Activated CD4-positive, alpha-beta memory T cell treated with anti-CD3 and anti-CD28 coated beads, Interleukin-2, amount 10 ng/mL, durations not matched to agents 7 days and 5 days (primary cell): ENCODE results near the gene NLGN4X. TPM values are rescaled to one million over a fixed set of nuclear protein-coding genes. Genes with fewer than 3 reads are reported as not detected.
"Not testable (repeated sequence)": the region's sequence is repeated elsewhere in the genome, so short reads cannot be mapped to it uniquely, and the experiment has no call there.

Experiments
- CTCF ChIA-PET: fragments of 350-600 bp; sonication (Branson Sonifier 250); formaldehyde crosslinking; loops from one replicate; lab custom pipeline; 2021; ENCODE audit warnings: antibody characterized with exemption, inconsistent platforms; lab: Charles Lee
- POLR2A ChIA-PET: fragments of 350-600 bp; sonication (Branson Sonifier 250); formaldehyde crosslinking; loops from one replicate; lab custom pipeline; 2021; ENCODE audit warnings: antibody characterized with exemption; lab: Charles Lee
- DNase-seq: peaks from one replicate; pipeline ENCODE4 v3.0.0-alpha.2; 2020
- H3K27ac Mint-ChIP-seq: one replicate; pipeline ENCODE4 v1.8.0; 2021; ENCODE audit warnings: mild to moderate bottlenecking, mixed read lengths
- H3K27me3 Mint-ChIP-seq: one replicate; pipeline ENCODE4 v1.8.0; 2021; ENCODE audit warnings: mixed read lengths
- H3K36me3 Mint-ChIP-seq: one replicate; pipeline ENCODE4 v1.8.0; 2021; ENCODE audit warnings: low read depth, mixed read lengths
- H3K4me1 Mint-ChIP-seq: one replicate; pipeline ENCODE4 v1.8.0; 2021; ENCODE audit warnings: mixed read lengths
- H3K4me3 Mint-ChIP-seq: one replicate; pipeline ENCODE4 v1.8.0; 2021; ENCODE audit warnings: mild to moderate bottlenecking, mixed read lengths
- H3K9me3 Mint-ChIP-seq: one replicate; pipeline ENCODE4 v1.8.0; 2021; ENCODE audit warnings: mixed read lengths
- total RNA-seq, 2 experiments: library from RNA; stranded (reverse); gene quantifications; one replicate each; pipeline ENCODE4 v1.2.3, GENCODE V29; 2021

The NLGN4X gene
- total RNA-seq, 2 experiments from 2014 or later = not detected

DNA sequence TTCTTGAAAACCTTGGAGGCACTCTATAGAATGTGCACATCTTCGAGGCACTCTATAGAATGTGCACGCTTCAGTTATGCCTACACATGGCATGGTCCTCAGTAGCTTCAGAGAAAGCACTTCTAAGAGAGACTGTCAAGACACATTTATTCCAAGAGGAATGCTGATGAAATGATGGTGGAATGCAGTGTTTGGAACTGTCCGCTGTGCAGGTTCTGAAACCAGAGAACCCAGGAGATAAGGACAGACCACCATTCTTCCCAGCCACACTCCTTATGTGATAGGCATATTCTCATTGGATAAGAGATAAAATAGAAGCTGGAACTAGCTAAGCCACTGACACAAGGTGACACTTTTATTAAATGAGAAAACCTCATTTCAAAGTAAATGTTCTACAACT, 263.3 kb downstream of the NLGN4X start:
- H3K9me3 Mint-ChIP-seq = no peaks in the 10 kb centered on the region
- H3K4me1 Mint-ChIP-seq = no peaks in the 10 kb centered on the region
- H3K27me3 Mint-ChIP-seq = no peaks in the 10 kb centered on the region
- H3K36me3 Mint-ChIP-seq = no peaks in the 10 kb centered on the region
- ChIA-PET POLR2A (no interaction called here), CTCF (no interaction called here)
- H3K27ac Mint-ChIP-seq = no peak overlapping the region
- DNase-seq = no peak
- no peak overlapping the region for H3K4me3 Mint-ChIP-seq

DNA sequence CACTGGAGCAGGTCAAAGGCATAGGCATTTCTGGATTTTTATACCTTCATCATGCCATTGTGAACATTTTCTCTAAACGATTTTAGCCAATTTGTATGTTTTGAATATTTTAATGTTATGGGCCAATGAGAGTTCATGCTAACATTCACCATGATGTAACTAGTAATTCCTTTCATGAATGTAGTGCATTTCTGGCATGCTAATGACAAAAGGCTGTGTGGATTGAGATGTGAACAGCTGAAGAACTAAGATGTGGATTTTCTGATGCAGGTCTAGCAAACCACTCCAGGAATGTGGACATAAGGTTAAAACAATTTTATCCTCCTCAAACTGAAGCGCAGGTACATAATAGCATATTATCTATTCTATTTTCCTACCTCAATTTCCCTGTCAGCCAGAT, 269.4 kb downstream of the NLGN4X start:
- H3K4me1 Mint-ChIP-seq = no peaks in the 10 kb centered on the region
- H3K4me3 Mint-ChIP-seq = no peak overlapping the region
- no peaks in the 10 kb centered on the region for H3K9me3 Mint-ChIP-seq
- no peaks in the 10 kb centered on the region for H3K36me3 Mint-ChIP-seq
- ChIA-PET CTCF (no interaction called here), POLR2A (no interaction called here)
- DNase-seq = no peak
- no peaks in the 10 kb centered on the region for H3K27me3 Mint-ChIP-seq
- H3K27ac Mint-ChIP-seq = no peak overlapping the region

DNA sequence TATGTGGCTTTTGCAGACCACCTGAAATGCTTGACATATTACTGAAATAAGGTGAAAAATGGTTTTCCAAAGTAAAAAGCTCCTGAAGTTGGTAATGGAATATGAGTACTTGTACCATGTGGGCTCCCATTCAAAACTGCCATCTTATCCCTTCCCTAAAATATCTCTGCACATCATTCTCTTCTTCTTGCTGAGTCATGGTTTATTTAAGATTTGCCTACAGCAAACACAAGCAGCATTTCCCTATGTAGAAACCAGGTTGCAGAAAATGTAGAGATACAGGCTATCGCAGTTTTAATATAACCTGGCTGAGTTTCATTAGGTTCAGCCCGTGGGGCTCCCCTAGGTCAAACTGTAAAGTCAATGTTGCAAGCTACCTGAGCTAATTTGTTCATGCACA, 270.1 kb downstream of the NLGN4X start:
- no peak for DNase-seq
- Mint-ChIP-seq H3K4me3 (no peak overlapping the region), H3K36me3 (no peaks in the 10 kb centered on the region), H3K27ac (no peak overlapping the region), H3K27me3 (no peaks in the 10 kb centered on the region), H3K9me3 (no peaks in the 10 kb centered on the region), H3K4me1 (no peaks in the 10 kb centered on the region)
- CTCF ChIA-PET = no interaction called here
- POLR2A ChIA-PET = no interaction called here

DNA sequence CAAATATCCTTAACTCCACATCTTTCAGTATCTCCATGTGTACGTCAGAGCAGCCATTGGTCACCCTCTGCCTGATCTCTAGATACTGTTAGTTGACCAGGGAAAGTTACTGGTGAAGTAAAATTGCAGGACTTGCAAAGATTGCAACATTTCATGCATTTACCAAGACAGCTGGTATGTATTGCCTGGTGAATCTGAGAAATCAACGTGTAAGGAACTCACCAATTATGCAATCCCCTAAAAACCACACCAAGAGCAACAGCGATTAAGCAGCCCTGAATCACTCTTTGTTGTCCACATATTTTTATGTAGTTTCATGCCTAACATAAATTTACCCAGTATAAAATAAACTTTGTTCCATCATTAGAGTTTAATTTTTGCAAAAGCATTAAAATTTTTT, 271.2 kb downstream of the NLGN4X start:
- no peak overlapping the region for H3K27ac Mint-ChIP-seq
- no peak for DNase-seq
- ChIA-PET POLR2A (no interaction called here), CTCF (no interaction called here)
- no peak overlapping the region for H3K4me3 Mint-ChIP-seq
- no peaks in the 10 kb centered on the region for H3K9me3 Mint-ChIP-seq
- H3K27me3 Mint-ChIP-seq = no peaks in the 10 kb centered on the region
- H3K36me3 Mint-ChIP-seq = no peaks in the 10 kb centered on the region
- H3K4me1 Mint-ChIP-seq = no peaks in the 10 kb centered on the region

DNA sequence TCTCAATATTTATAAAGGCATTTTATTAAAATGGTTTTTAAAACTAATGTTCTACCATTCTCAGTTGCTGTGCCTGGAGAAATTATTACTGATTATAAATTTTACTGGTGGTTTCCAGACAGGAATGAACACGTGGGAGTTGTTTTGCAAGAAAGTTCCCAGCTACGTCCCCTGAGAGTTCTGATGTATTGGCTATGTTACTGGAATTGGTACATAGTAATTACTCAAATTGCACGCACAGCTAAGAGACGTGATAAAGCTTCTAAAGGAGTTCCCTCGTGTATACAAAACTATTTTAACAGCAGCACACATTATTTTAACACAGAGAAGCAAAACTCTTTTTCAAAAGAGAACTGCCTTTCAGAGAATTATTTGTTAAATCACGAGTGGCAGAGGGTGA, 292.2 kb downstream of the NLGN4X start:
- no peaks in the 10 kb centered on the region for H3K36me3 Mint-ChIP-seq
- POLR2A ChIA-PET = no interaction called here
- H3K4me1 Mint-ChIP-seq = no peaks in the 10 kb centered on the region
- no peaks in the 10 kb centered on the region for H3K9me3 Mint-ChIP-seq
- no peak overlapping the region for H3K27ac Mint-ChIP-seq
- H3K4me3 Mint-ChIP-seq = no peak overlapping the region
- DNase-seq = no peak
- CTCF ChIA-PET = no interaction called here
- H3K27me3 Mint-ChIP-seq = no peaks in the 10 kb centered on the region

DNA sequence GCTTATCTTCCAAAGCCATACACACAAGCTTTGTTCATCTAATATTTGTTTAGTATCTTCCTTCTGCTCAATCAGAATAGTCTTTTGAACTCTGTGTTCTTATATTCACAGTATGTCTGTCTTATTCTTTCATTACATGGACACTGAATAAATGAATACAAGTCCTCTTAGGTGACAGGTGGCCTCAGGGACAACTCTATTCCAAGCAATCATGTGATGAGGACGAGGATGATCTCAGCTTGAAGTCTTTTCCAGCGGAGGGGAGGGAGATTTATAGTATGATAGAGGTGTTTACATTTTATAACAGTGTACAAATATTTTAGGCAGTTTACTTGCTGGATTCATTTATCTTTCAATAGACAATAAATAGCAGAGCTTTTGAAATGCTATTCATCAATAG, 300.4 kb downstream of the NLGN4X start:
- Mint-ChIP-seq H3K9me3 (no peaks in the 10 kb centered on the region), H3K4me3 (no peak overlapping the region), H3K36me3 (no peaks in the 10 kb centered on the region), H3K27me3 (no peaks in the 10 kb centered on the region), H3K27ac (no peak overlapping the region), H3K4me1 (no peaks in the 10 kb centered on the region)
- ChIA-PET POLR2A (no interaction called here), CTCF (no interaction called here)
- DNase-seq = no peak

DNA sequence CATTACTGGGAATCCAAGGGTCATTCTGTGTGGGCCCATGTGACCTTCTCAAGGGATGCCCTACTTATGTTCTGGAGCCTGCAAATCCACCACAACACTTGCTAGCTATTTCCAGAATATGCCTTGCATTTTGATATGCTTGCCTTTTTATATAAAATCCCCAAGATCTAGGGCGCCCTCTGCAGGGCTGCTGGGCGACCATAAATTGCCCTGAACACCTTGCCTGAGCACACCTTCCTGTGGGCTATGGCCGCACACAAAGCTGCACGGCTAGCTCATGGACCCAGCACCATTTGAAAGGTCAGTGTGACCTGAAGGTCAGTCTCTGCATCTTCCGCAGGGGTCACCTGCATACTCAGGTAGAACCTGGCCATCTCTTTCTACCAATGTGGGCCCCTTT, 311.7 kb downstream of the NLGN4X start:
- no peak overlapping the region for H3K27ac Mint-ChIP-seq
- DNase-seq = no peak
- H3K4me3 Mint-ChIP-seq = no peak overlapping the region
- no peaks in the 10 kb centered on the region for H3K4me1 Mint-ChIP-seq
- H3K36me3 Mint-ChIP-seq = no peaks in the 10 kb centered on the region
- ChIA-PET POLR2A (no interaction called here), CTCF (no interaction called here)
- H3K9me3 Mint-ChIP-seq = no peaks in the 10 kb centered on the region
- H3K27me3 Mint-ChIP-seq = no peaks in the 10 kb centered on the region

DNA sequence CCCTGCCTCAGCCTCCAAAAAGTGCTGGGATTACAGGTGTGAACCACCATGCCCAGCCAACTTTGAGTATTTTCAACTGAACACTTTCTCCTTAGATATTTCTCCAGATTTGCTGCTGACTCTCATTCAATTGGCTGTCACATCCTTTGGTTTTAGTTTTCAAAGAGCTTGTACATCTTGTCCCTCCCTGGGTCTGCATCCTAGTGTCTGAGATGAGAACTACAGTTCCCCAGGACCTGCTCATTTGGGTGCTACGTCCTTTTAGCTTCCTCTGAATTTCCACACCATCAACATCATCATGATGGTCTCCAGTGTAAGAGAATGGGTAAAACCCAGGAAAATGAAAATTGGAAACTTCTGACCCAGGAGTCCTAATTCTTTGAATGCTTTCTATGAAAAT, 312.9 kb downstream of the NLGN4X start:
- POLR2A ChIA-PET = no interaction called here
- no peaks in the 10 kb centered on the region for H3K36me3 Mint-ChIP-seq
- CTCF ChIA-PET = interaction anchor here (0.6 kb wide), 1 partner anchor 227 kb away, joined by 5 read pairs; no protein-coding TSS in a partner anchor
- DNase-seq = no peak
- no peak overlapping the region for H3K4me3 Mint-ChIP-seq
- no peak overlapping the region for H3K27ac Mint-ChIP-seq
- no peaks in the 10 kb centered on the region for H3K4me1 Mint-ChIP-seq
- H3K27me3 Mint-ChIP-seq = no peaks in the 10 kb centered on the region
- no peaks in the 10 kb centered on the region for H3K9me3 Mint-ChIP-seq

DNA sequence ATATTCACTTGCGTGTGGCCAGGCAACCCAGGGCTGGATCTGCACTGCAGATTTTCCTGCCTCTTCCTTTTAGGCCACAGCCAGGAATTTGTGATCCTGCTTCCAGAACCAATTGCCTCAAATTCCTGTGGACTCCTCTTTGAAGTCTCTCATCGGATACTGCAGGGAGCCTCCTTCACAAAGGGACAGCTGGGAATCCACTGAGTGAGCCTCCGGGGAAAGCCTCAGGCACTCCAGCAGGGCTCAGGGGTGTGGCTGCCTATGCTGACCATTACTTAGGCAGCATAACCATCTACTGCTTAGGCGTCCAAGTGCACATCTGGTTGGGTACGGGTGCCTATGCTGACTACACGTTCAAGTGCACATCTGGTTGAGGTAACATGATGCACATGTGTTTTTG, 321.5 kb downstream of the NLGN4X start:
- ChIA-PET CTCF (no interaction called here), POLR2A (no interaction called here)
- Mint-ChIP-seq H3K4me1 (no peaks in the 10 kb centered on the region), H3K27me3 (no peaks in the 10 kb centered on the region), H3K36me3 (no peaks in the 10 kb centered on the region), H3K9me3 (no peaks in the 10 kb centered on the region), H3K27ac (no peak overlapping the region), H3K4me3 (no peak overlapping the region)
- no peak for DNase-seq

DNA sequence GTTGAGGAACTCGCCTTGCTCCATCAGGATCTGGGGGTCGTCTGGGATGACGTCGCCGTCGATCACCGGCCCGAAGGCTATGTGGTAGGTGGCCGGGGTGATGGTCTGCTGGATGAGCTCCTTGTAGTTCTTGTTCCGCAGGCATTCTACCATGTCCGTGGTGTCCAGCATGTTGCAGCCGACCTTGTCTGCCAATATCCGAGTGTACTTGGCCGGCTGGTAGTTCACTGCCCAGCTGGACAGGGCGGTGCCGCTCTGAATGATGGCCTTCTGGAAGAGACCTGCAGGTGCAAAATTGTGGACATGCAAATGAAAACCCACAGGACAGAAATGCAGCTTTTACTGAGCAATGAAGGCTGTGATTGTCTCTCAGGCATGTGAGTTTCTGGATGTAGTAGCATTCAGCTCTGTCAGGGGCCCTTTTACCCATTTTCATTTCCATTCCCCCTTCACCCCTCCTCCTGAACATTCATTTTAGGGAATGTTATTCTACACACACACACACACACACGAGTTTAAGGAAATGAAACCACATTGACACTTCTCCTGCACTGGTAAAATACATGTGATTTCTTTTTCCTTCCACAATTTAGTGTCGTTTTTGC, 325.0 kb downstream of the NLGN4X start:
- CTCF ChIA-PET, H3K4me3 Mint-ChIP-seq, H3K9me3 Mint-ChIP-seq, H3K27me3 Mint-ChIP-seq, H3K36me3 Mint-ChIP-seq, H3K4me1 Mint-ChIP-seq, POLR2A ChIA-PET, DNase-seq, H3K27ac Mint-ChIP-seq: not testable (repeated sequence)

DNA sequence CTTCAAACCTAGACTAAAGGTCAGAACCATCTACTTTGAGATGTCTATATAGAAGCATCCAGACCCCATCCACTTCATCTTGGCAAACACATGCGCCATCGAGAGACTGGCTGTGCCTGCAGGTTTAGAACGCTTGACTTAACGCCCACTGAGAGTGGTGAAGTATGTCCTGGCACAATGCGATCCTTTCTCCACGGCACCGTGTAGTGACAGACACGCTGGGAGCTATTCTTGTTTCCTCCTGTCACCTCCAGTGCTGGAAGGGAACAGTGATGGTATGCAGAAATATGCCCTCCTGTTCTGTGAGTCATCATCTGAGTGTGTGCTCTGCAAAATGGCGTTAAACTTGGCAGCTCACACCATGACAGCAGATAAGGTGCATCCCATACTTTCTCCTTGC, 330.2 kb downstream of the NLGN4X start:
- H3K36me3 Mint-ChIP-seq = no peaks in the 10 kb centered on the region
- ChIA-PET CTCF (no interaction called here), POLR2A (no interaction called here)
- DNase-seq = no peak
- H3K4me1 Mint-ChIP-seq = no peaks in the 10 kb centered on the region
- H3K27ac Mint-ChIP-seq = no peak overlapping the region
- H3K9me3 Mint-ChIP-seq = no peaks in the 10 kb centered on the region
- no peaks in the 10 kb centered on the region for H3K27me3 Mint-ChIP-seq
- no peak overlapping the region for H3K4me3 Mint-ChIP-seq

DNA sequence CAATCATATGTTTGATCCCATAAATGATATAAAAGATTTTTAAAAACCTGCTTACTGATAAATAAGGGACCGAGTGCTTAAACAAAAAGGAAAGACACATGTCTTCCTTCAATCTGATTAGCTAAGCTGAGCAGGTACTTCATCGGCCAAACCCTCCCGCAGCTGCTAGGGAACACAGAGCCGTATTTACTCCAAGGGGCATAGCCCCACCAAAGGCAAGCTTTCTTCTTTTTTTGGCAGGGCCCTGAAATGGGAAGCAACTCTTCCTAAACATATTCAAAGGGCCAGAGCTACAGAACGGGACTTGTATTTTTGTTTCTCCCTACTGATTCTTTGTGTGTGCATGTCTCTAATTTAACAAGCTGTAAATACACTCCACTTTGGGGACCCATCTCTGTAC, 337.3 kb downstream of the NLGN4X start:
- CTCF ChIA-PET = no interaction called here
- no peaks in the 10 kb centered on the region for H3K4me1 Mint-ChIP-seq

DNA sequence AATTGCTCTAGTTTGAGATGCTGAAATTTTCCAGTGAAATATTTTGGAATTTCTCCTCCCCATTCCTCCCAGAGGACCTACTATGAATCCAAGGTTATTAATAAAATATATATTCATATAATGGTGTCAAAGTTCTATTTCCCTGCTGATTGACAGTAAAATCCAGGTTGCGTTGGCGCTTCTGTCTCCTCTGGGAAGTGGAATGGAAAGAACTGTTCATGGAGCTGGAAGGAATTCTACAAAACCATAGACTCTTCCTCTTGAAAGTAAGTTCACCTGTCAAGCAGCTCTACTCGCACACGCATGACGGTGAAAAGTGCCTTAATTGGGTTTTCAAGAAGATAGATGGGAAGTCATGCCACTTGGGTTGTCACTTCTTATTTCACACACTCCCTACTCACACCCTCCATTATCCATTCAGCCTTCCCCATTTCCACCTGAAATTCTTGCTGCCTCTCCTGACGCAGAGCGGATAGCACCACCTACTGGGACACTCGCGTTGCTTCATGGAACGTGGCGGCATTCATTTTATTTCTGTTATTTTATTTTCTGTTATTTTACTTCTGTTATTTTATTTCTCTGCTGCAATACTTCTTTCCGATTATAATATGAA, 351.6 kb downstream of the NLGN4X start:
- ChIA-PET CTCF (no interaction called here), POLR2A (no interaction called here)
- Mint-ChIP-seq H3K27me3 (no peaks in the 10 kb centered on the region), H3K4me3 (no peak overlapping the region), H3K36me3 (no peaks in the 10 kb centered on the region), H3K4me1 (no peaks in the 10 kb centered on the region), H3K9me3 (no peaks in the 10 kb centered on the region), H3K27ac (no peak overlapping the region)
- no peak for DNase-seq

More for the DNA sequence above, 337.3 kb downstream of the NLGN4X start:
- POLR2A ChIA-PET = no interaction called here
- DNase-seq = no peak
- Mint-ChIP-seq H3K27me3 (no peaks in the 10 kb centered on the region), H3K27ac (no peak overlapping the region), H3K9me3 (no peaks in the 10 kb centered on the region), H3K4me3 (no peak overlapping the region), H3K36me3 (no peaks in the 10 kb centered on the region)

DNA sequence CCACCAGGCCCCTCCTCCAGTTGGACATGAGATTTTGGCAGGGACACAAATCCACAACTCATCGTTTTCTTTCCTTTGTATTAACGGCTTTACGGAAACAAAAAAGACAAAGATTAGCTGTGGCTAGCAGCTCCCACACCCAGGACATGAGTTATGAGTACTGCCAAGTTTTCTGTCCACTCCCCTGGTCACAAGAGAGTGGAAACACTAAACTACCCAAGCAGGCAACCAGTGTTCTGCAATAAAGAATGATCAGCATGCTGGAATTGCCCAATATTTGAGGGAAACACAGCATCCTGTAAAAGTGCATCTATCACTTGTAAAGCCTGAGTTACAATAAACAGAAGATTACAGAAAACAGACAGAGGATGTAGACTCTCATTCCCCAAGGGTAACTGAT, 358.4 kb downstream of the NLGN4X start:
- H3K27me3 Mint-ChIP-seq = no peaks in the 10 kb centered on the region
- H3K27ac Mint-ChIP-seq = no peak overlapping the region
- CTCF ChIA-PET = no interaction called here
- no peaks in the 10 kb centered on the region for H3K4me1 Mint-ChIP-seq
- POLR2A ChIA-PET = no interaction called here
- H3K4me3 Mint-ChIP-seq = no peak overlapping the region
- H3K9me3 Mint-ChIP-seq = peaks cover 5% of the 10 kb centered on the region
- no peak for DNase-seq
- no peaks in the 10 kb centered on the region for H3K36me3 Mint-ChIP-seq
